Measurements from ENCODE around the gene GAMT.

- TF ChIP-seq GATA3 (IDR thresholded peaks at IDR 0.05; ENCODE audit: low read depth, low read length) (no peak), GATA2 (IDR thresholded peaks at IDR 0.05; ENCODE audit: low read depth, low read length) (no peak)
Observed at GRCh38 chr19:1447944-1448343, 46.6 kb upstream of the GAMT start.
